HG02840 (cell line): Measurements from ENCODE around the gene CNNM3.

Source experiments
- ATAC-seq: cut with Tn5 transposase; IDR thresholded peaks from one replicate; pipeline ENCODE4 v1.9.1; 2021; ENCODE audit warnings: mild to moderate bottlenecking, moderate library complexity, moderate number of reproducible peaks; ENCODE audit not compliant: unreplicated experiment, low FRiP score

The CNNM3 gene

GRCh38 chr2:96838345-96839292 lies 22.6 kb downstream of the CNNM3 start:
- ATAC-seq: no peak

GRCh38 chr2:96839293-96839874 lies 23.3 kb downstream of the CNNM3 start:
- ATAC-seq: no peak

GRCh38 chr2:96839875-96840850 lies 24.1 kb downstream of the CNNM3 start:
- no peak for ATAC-seq

- no peak for ATAC-seq
These were observed 25.8 kb downstream of the CNNM3 start for GRCh38 chr2:96841701-96842495.

GRCh38 chr2:96842600-96842999 lies 26.5 kb downstream of the CNNM3 start:
- no peak for ATAC-seq

- no peak for ATAC-seq
These were observed 27.6 kb downstream of the CNNM3 start, which contains the start of gene ANKRD23 for GRCh38 chr2:96843538-96844268. TSS of gene ANKRD23 (minus strand) at chr2:96844021. CDS start at chr2:96843992, 29 bp downstream.

- ATAC-seq: no peak
These were observed 28.3 kb downstream of the CNNM3 start for GRCh38 chr2:96844405-96844808.

- no peak for ATAC-seq
These were observed 30.8 kb downstream of the CNNM3 start for GRCh38 chr2:96846825-96847224.

- ATAC-seq: no peak
These were observed 31.5 kb downstream of the CNNM3 start for GRCh38 chr2:96847586-96847985.

GRCh38 chr2:96848264-96848663 lies 32.2 kb downstream of the CNNM3 start:
- ATAC-seq: no peak

GRCh38 chr2:96852667-96853066 lies 36.6 kb downstream of the CNNM3 start:
- ATAC-seq: no peak

GRCh38 chr2:96853321-96853720 lies 37.3 kb downstream of the CNNM3 start:
- no peak for ATAC-seq

- no peak for ATAC-seq
These were observed 41.0 kb downstream of the CNNM3 start for GRCh38 chr2:96856776-96857666.

GRCh38 chr2:96857667-96858372 lies 41.8 kb downstream of the CNNM3 start, which contains the start of gene ANKRD39:
TSS of gene ANKRD39 (minus strand) at chr2:96858016. CDS start at chr2:96857987, 29 bp downstream.
- ATAC-seq: peak; percentile 95

- no peak for ATAC-seq
These were observed 43.1 kb downstream of the CNNM3 start for GRCh38 chr2:96859099-96859649.

- no peak for ATAC-seq
These were observed 43.6 kb downstream of the CNNM3 start for GRCh38 chr2:96859681-96860064.
